Omental fat pad (tissue), 4 donors: ENCODE data around the gene CYP11A1. TPM values are rescaled to one million over a fixed set of nuclear protein-coding genes. Genes with fewer than 3 reads are reported as not detected.

Experiments used
- ATAC-seq: fragments of 150-250 bp; one replicate; pipeline ENCODE4 v1.9.1; 2016; ENCODE audit warnings: mild to moderate bottlenecking, moderate library complexity; ENCODE audit not compliant: low FRiP score
- DNase-seq: peaks from one replicate; pipeline ENCODE4 v3.0.0-alpha.2; 2019; ENCODE audit warnings: low spot score
- total RNA-seq, 4 donors: library from RNA; depleted of rRNA; stranded (reverse); fragments of >200 nt; gene quantifications; one replicate each; pipeline ENCODE4 v1.1.0, GENCODE V29; 2016
- TF ChIP-seq, protein P1 (sequence below), 3 donors: fragments of 450-650 bp; IDR thresholded peaks; one replicate each; pipeline ENCODE4 v1.5.1; 2016 to 2017; ENCODE audit warnings: antibody characterized with exemption in 3 of 3, mild to moderate bottlenecking in 3 of 3, moderate library complexity in 2 of 3

The CYP11A1 gene
- total RNA-seq, 4 donors from 2014 or later, result 1.3 to 4.8 (median 1.4) TPM

GRCh38 chr15:74306781-74307217 lies 60.6 kb downstream of the CYP11A1 start:
- no peak for DNase-seq
- ATAC-seq, result no peak
- TF ChIP-seq, protein P1, sequence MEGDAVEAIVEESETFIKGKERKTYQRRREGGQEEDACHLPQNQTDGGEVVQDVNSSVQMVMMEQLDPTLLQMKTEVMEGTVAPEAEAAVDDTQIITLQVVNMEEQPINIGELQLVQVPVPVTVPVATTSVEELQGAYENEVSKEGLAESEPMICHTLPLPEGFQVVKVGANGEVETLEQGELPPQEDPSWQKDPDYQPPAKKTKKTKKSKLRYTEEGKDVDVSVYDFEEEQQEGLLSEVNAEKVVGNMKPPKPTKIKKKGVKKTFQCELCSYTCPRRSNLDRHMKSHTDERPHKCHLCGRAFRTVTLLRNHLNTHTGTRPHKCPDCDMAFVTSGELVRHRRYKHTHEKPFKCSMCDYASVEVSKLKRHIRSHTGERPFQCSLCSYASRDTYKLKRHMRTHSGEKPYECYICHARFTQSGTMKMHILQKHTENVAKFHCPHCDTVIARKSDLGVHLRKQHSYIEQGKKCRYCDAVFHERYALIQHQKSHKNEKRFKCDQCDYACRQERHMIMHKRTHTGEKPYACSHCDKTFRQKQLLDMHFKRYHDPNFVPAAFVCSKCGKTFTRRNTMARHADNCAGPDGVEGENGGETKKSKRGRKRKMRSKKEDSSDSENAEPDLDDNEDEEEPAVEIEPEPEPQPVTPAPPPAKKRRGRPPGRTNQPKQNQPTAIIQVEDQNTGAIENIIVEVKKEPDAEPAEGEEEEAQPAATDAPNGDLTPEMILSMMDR (IDR thresholded peaks at IDR 0.05), result no peak

- TF ChIP-seq, protein P1 (IDR thresholded peaks at IDR 0.05), result no peak
- ATAC-seq, result no peak
- DNase-seq, result no peak
Observed at GRCh38 chr15:74305687-74306086, 61.8 kb downstream of the CYP11A1 start.

DNA sequence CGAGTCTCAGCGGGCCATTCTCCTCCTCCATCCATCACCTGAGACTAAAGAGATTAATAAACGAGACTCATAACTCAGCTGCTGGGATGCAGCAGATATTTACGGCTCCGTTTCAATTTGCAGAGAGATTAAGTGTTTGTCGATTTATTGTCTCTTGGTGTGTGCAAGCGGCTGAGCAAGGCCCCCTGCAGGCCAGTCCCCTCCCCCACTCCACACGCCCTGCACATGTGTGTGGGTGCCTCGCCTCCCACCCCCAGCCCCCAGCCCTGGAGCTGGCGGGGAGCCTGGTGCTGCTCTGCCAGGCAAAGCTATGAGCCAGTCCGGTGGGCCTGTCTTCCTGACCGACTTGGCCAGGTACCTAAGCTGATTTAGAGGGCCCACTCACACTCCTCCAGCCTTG lies 63.0 kb downstream of the CYP11A1 start:
- ATAC-seq (no peak), DNase-seq (no peak)

DNA sequence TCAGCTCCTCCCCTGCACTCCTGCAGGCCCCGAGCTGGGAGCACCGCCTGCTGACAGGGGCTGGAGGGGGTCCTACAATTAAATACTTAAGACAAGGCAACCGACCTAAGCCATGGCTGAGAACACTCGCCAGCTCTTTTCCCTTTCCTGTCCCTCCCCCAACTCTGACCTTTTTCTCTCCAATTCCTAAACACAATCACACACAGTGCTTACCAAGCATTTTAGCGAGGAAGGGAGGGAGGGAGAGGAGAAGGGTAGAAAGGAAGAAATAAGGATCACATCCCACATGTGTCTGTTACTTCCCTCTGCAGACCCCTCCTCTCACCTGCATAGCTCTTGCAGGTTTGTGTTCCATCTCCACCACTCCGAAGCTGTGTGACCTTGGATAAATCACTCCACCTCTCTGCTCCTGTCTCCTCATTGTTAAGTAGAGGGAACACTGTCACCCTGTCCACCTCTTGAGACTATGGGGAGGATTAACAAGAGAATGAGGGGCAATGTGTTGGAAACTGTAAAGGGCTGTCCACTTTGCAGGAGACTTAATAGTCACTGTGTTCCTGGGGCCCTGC lies 63.6 kb downstream of the CYP11A1 start:
- TF ChIP-seq, protein P1 (IDR thresholded peaks at IDR 0.05), result no peak
- DNase-seq, result no peak
- ATAC-seq, result no peak

More for the DNA sequence above, 63.0 kb downstream of the CYP11A1 start:
- TF ChIP-seq, protein P1 (IDR thresholded peaks at IDR 0.05), result no peak

- DNase-seq (no peak), ATAC-seq (no peak)
- TF ChIP-seq, protein P1 (IDR thresholded peaks at IDR 0.05), result no peak
Observed at GRCh38 chr15:74302821-74303359, 64.6 kb downstream of the CYP11A1 start.

DNA sequence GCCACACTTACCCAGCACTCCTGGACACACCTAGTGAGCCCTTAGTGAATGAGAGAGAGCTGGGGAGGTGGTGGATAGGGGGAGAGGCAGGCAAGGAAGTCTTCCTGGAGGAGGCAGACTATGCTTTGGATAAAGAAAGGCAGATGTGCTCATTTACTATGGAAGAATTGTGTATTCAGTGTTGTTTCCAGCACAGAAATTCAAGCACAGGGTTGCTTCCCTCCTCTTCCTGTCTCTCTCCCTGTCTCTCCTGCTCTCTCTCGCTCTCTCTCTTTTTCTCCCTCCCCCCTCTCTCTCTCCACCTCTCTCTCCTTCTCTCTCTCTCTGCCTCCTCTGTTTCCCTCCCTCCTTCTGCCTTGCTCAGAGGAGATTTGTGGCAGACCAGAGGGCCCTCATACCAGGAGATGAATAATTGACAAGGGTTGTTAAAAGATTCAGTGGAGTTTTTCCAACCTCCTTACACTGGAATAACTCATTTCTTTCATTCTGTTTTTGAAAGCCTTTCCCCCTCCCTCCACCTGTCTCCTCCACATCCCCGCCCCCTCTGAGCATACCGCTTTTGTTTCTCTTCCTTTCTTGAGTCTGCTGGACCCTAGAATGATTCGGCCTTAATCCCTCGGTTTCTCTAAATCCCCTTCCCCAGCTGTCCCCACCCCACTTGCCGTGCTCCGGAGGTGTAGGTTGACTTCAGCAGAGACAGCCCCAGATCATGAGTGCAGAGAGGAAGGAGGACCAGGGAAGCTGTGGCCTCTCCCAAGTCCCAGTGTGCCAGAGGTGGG lies 65.7 kb downstream of the CYP11A1 start:
- no peak for DNase-seq
- no peak for ATAC-seq
- TF ChIP-seq, protein P1 (IDR thresholded peaks at IDR 0.05), result no peak
